ENCODE measurements around the gene LTBP1. TPM values are rescaled to one million over a fixed set of nuclear protein-coding genes. Genes with fewer than 3 reads are reported as not detected.

LTBP1 gene
- total and polyA plus RNA-seq, 2 of the 13 experiments (the other 11 are each of a cell fraction or from before 2014, with no cell fraction given) = 0.12 to 0.22 TPM

- 46% methylated on average over 4 of the region's 4 CpGs for WGBS (ENCODE audit: low lambda C conversion rate)
- ATAC-seq (no peak), DNase-seq (ENCODE audit: low spot score) (no peak), FAIRE-seq (no peak)
- H2AFZ ChIP-seq (ENCODE audit: low read length) = no peak overlapping the region
- TF ChIP-seq ZSCAN9 (CRISPR knock-in tag; IDR thresholded peaks at IDR 0.05; ENCODE audit: borderline replicate concordance) = no peak
- TF ChIP-seq ZBTB8A (CRISPR knock-in tag; IDR thresholded peaks at IDR 0.05; ENCODE audit: borderline replicate concordance, low read depth) = no peak
- no peak for TF ChIP-seq FOXM1 (CRISPR knock-in tag; IDR thresholded peaks at IDR 0.05)
- no peak for TF ChIP-seq ZNF616 (CRISPR knock-in tag; IDR thresholded peaks at IDR 0.05; ENCODE audit: low read depth)
- TF ChIP-seq, protein P1, sequence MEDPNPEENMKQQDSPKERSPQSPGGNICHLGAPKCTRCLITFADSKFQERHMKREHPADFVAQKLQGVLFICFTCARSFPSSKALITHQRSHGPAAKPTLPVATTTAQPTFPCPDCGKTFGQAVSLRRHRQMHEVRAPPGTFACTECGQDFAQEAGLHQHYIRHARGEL (CRISPR knock-in tag; IDR thresholded peaks at IDR 0.05) = no peak
- TF ChIP-seq, protein P2, sequence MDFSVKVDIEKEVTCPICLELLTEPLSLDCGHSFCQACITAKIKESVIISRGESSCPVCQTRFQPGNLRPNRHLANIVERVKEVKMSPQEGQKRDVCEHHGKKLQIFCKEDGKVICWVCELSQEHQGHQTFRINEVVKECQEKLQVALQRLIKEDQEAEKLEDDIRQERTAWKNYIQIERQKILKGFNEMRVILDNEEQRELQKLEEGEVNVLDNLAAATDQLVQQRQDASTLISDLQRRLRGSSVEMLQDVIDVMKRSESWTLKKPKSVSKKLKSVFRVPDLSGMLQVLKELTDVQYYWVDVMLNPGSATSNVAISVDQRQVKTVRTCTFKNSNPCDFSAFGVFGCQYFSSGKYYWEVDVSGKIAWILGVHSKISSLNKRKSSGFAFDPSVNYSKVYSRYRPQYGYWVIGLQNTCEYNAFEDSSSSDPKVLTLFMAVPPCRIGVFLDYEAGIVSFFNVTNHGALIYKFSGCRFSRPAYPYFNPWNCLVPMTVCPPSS (IDR thresholded peaks at IDR 0.05) = no peak
- TF ChIP-seq, protein P3, sequence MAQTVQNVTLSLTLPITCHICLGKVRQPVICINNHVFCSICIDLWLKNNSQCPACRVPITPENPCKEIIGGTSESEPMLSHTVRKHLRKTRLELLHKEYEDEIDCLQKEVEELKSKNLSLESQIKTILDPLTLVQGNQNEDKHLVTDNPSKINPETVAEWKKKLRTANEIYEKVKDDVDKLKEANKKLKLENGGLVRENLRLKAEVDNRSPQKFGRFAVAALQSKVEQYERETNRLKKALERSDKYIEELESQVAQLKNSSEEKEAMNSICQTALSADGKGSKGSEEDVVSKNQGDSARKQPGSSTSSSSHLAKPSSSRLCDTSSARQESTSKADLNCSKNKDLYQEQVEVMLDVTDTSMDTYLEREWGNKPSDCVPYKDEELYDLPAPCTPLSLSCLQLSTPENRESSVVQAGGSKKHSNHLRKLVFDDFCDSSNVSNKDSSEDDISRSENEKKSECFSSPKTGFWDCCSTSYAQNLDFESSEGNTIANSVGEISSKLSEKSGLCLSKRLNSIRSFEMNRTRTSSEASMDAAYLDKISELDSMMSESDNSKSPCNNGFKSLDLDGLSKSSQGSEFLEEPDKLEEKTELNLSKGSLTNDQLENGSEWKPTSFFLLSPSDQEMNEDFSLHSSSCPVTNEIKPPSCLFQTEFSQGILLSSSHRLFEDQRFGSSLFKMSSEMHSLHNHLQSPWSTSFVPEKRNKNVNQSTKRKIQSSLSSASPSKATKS (CRISPR knock-in tag; IDR thresholded peaks at IDR 0.05) = no peak
- TF ChIP-seq, protein P4, sequence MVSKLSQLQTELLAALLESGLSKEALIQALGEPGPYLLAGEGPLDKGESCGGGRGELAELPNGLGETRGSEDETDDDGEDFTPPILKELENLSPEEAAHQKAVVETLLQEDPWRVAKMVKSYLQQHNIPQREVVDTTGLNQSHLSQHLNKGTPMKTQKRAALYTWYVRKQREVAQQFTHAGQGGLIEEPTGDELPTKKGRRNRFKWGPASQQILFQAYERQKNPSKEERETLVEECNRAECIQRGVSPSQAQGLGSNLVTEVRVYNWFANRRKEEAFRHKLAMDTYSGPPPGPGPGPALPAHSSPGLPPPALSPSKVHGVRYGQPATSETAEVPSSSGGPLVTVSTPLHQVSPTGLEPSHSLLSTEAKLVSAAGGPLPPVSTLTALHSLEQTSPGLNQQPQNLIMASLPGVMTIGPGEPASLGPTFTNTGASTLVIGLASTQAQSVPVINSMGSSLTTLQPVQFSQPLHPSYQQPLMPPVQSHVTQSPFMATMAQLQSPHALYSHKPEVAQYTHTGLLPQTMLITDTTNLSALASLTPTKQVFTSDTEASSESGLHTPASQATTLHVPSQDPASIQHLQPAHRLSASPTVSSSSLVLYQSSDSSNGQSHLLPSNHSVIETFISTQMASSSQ (IDR thresholded peaks at IDR 0.05; ENCODE audit: low read depth) = no peak
- TF ChIP-seq, protein P4 (CRISPR knock-in tag; IDR thresholded peaks at IDR 0.05; ENCODE audit: borderline replicate concordance) = no peak
- no peak for TF ChIP-seq ZNF850 (CRISPR knock-in tag; conservative IDR thresholded peaks at IDR 0.05)
- TF ChIP-seq, protein P5, sequence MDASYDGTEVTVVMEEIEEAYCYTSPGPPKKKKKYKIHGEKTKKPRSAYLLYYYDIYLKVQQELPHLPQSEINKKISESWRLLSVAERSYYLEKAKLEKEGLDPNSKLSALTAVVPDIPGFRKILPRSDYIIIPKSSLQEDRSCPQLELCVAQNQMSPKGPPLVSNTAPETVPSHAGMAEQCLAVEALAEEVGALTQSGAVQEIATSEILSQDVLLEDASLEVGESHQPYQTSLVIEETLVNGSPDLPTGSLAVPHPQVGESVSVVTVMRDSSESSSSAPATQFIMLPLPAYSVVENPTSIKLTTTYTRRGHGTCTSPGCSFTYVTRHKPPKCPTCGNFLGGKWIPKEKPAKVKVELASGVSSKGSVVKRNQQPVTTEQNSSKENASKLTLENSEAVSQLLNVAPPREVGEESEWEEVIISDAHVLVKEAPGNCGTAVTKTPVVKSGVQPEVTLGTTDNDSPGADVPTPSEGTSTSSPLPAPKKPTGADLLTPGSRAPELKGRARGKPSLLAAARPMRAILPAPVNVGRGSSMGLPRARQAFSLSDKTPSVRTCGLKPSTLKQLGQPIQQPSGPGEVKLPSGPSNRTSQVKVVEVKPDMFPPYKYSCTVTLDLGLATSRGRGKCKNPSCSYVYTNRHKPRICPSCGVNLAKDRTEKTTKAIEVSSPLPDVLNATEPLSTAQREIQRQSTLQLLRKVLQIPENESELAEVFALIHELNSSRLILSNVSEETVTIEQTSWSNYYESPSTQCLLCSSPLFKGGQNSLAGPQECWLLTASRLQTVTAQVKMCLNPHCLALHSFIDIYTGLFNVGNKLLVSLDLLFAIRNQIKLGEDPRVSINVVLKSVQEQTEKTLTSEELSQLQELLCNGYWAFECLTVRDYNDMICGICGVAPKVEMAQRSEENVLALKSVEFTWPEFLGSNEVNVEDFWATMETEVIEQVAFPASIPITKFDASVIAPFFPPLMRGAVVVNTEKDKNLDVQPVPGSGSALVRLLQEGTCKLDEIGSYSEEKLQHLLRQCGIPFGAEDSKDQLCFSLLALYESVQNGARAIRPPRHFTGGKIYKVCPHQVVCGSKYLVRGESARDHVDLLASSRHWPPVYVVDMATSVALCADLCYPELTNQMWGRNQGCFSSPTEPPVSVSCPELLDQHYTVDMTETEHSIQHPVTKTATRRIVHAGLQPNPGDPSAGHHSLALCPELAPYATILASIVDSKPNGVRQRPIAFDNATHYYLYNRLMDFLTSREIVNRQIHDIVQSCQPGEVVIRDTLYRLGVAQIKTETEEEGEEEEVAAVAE (CRISPR knock-in tag; IDR thresholded peaks at IDR 0.05; ENCODE audit: borderline replicate concordance) = no peak
- in situ Hi-C loops (cut with HindIII; ENCODE audit: extremely low pct_ligation_motif_present, low pct_unique_long_range_greater_than_20kb) = no loop called here
- no peaks in the 10 kb centered on the region; the same call in 1 of the 2 replicates for H3K4me1 ChIP-seq (ENCODE audit: insufficient read depth, low read length)
- no peak overlapping the region for H3K4me2 ChIP-seq (ENCODE audit: low read depth, low read length)
- CTCF ChIA-PET (ENCODE audit: low intra/inter-chr PET ratio, low total read pairs) = no interaction called here
- intact Hi-C loops (cut with micrococcal nuclease; ENCODE audit: unreplicated experiment) = no loop called here
- H3K9ac ChIP-seq (ENCODE audit: insufficient read depth, low read depth, low read length) = no peak overlapping the region
- no peak overlapping the region for H3K4me3 ChIP-seq (replicated peaks in 1 of 3; ENCODE audit: insufficient read depth in 1 of 3, low read depth in 2 of 3, low read length in 3 of 3)
- no peaks in the 10 kb centered on the region for H4K20me1 ChIP-seq (ENCODE audit: insufficient read depth, low read length)
- POLR2A ChIA-PET = no interaction called here
- no peaks in the 10 kb centered on the region for H3K79me2 ChIP-seq (ENCODE audit: insufficient read depth, low read length)
- H3K27ac ChIP-seq (ENCODE audit: extremely low read length, insufficient read depth, low read length) = no peak overlapping the region
- no peaks in the 10 kb centered on the region for H3K9me3 ChIP-seq (ENCODE audit: low read length)
- no TSS peak for BruUV-seq (replicated peaks)
- peaks cover 0 to 18% of the 10 kb centered on the region in 2 experiments; a peak in 2 of 5 replicates for H3K27me3 ChIP-seq (ENCODE audit: control insufficient read depth in 1 of 2, insufficient read depth in 2 of 2, low read length in 2 of 2)
- no peaks in the 10 kb centered on the region for H3K36me3 ChIP-seq (replicated peaks in 1 of 2; ENCODE audit: control insufficient read depth in 1 of 2, insufficient read depth in 2 of 2, low read length in 2 of 2)
These were observed 93.8 kb downstream of the LTBP1 start for GRCh38 chr2:33040541-33040940.

Data from HepG2 (cell line).